GM18505 (cell line): Measurements from ENCODE around the gene CASP2.

Experiments
- ATAC-seq: cut with Tn5 transposase; IDR thresholded peaks from one replicate; pipeline ENCODE4 v1.9.1; 2021; ENCODE audit not compliant: unreplicated experiment
- POLR2A ChIP-seq: IDR thresholded peaks from 4 replicates; pipeline ENCODE4 v1.6.1; 2011; ENCODE audit warnings: borderline replicate concordance; ENCODE audit not compliant: insufficient read depth, insufficient read length; ENCODE audit errors: extremely low read depth

The CASP2 gene

DNA sequence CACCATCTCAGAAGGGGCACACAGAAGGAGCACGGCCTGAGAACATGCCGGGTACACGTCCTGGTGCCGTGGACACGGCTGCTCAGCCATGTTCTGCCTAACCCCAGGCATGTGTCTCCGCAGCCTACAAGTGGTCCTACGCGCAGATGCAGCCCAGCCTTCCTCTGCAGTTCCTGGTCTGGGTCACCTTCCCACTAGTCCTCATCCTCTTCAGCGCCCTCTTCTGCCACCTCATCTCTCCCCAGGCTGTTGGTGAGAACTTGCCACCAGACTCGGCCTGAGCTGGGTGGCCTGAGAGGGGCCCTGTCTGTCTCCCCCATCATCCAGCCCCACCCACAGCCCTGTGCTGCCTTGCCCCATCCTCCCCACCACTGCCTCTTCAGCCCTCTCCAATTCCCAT is 33.1 kb downstream of the CASP2 start:
- TF ChIP-seq POLR2A, result no peak
- ATAC-seq, result no peak

- TF ChIP-seq POLR2A, result no peak
- no peak for ATAC-seq
These were observed 33.6 kb downstream of the CASP2 start for GRCh38 chr7:143321734-143322133.

GRCh38 chr7:143322760-143323633 is 34.8 kb downstream of the CASP2 start:
- ATAC-seq, result no peak
- TF ChIP-seq POLR2A, result no peak

GRCh38 chr7:143323653-143324052 is 35.5 kb downstream of the CASP2 start:
- no peak for TF ChIP-seq POLR2A
- no peak for ATAC-seq

DNA sequence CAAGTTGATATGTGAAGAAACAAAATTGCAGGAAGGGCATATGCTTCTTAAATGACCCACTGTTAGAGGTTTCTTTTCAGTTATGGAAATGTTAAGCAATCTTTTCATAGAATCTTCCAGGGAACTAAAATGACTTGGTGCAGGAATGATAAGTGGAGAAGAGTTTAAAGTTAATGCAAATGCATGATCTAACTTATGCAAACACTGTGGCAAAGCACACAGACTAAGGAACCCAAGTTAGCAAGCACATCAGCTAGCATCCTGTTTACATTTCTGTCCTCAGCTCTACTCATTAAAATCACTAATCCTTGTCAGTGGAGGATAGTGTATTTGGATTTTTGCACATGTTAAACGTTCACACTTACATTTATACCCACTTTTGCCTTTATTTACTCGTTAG is 37.1 kb downstream of the CASP2 start:
- ATAC-seq, result no peak

DNA sequence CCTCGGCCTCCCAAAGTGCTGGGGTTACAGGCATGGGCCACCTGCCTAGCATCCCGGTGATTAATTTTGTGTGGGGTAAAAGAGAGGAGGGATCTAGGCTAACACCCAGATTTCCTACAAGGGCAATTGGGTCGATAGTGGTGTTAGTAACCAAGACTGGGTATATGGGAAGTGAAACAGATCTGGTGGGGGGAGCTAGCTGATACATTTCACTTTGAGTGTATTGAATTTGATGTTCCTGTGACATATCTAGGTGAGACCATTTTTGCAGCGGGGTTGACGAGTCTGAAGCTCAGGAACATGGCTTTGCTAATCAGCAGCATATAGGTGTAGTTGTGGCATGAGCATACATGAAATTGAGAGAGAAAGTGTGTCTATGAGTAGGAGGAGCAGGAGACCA is 39.8 kb downstream of the CASP2 start:
- ATAC-seq, result peak; percentile 45
- TF ChIP-seq POLR2A, result no peak

More for the DNA sequence above, 37.1 kb downstream of the CASP2 start:
- no peak for TF ChIP-seq POLR2A

DNA sequence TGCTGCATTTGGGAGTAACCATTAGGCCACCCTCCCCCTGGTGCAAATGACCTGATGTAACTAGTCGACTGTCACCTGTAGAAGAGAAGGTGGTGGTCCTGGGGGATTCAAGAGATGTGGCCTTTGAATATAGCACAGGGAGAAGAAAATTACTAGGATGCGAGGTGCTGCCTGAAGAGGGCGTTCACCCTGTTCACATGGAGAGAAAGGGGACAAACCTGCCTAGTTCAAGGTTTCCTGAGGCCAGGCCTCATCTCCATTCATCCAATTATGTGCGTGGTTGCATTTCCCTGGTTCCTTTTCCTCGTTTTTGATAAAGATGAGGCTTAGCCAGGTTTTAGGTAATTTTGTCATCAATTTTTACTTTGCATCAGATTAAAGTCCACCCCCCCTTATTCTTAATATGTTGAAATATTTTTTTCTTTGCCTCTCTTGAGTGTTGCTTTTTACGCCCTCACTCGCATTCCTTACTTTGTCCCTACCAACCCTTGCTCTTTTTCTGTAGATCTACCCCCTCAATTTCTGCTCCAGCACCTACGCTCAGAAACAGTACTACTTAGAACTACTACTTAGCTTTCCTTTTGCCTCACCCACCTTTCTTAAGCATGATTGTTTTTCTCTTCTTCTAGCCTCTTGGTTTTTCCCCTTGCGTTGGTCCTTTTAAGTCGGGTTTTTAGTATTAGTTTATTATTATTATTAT is 41.5 kb downstream of the CASP2 start:
- no peak for ATAC-seq
- TF ChIP-seq POLR2A, result no peak

GRCh38 chr7:143331179-143331801 is 43.1 kb downstream of the CASP2 start:
- no peak for ATAC-seq
- TF ChIP-seq POLR2A, result no peak

DNA sequence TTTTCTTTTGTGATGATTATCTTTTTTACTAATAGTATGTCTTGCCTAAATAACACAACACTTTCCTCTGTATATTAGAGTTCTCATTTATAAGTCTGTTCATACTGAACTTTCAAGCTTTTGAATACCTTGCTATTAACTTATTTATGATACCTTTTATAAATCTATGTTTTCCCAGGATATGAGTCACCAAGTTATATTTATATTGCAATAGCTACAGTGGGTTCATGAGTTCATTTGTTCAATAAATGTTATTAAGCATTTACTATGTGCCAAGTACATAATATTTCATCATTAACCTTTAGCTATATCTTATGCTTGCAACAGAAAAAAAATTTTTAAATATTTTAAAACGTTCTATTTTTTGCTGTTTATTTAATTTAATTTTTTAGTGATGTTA is 46.1 kb downstream of the CASP2 start:
- TF ChIP-seq POLR2A, result no peak
- no peak for ATAC-seq

DNA sequence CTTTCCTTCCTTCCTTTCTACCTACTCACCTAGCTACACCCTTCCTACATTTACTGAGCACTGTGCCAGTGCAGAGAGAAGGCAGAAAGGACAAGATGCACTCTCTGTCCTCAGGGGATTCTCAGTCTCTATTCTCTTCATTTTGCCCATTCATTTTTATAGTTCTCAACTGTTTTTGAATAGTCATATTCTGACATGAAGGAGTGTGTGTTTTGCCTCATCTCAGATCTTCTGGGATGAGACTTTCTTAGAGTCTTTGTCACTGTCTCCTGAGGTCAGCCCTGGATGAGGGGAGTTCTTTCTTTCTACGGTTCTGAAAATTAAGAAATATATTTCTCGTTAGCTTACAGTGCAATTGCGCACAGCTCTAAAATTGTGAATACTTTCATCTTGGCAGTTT is 49.1 kb downstream of the CASP2 start:
- no peak for ATAC-seq
- TF ChIP-seq POLR2A, result no peak

- no peak for ATAC-seq
- TF ChIP-seq POLR2A, result no peak
These were observed 53.7 kb downstream of the CASP2 start for GRCh38 chr7:143341842-143342241.

GRCh38 chr7:143343596-143343995 is 55.4 kb downstream of the CASP2 start:
- ATAC-seq, result no peak
- no peak for TF ChIP-seq POLR2A

DNA sequence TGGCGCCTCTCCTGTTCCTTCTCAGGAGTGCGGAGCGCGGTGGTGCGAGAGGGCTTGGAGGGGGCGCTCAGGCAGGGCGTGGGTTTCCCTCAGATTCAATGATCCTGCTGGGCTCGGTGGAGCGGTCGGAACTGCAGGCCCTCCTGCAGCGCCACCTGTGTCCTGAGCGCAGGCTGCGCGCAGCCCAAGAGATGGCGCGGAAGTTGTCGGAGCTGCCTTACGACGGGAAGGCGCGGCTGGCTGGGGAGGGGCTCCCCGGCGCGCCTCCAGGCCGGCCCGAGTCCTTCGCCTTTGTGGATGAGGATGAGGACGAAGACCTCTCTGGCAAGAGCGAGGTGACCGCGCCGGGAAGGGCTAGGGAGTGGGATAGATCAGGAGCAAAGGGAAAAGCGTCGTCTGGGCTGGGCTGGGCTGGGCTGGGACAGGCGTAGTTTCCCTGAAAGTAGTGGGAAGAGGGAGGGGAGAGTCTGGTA is 57.3 kb downstream of the CASP2 start:
- TF ChIP-seq POLR2A, result no peak
- ATAC-seq, result peak; percentile 81
